Ishikawa (cell line): ENCODE data around the gene ING5.

Experiments
- EP300 ChIP-seq: IDR thresholded peaks from 2 replicates; pipeline ENCODE4 v1.6.1; 2012; ENCODE audit warnings: borderline replicate concordance
- MAX ChIP-seq: IDR thresholded peaks from 2 replicates; pipeline ENCODE4 v1.6.1; 2012
- REST ChIP-seq: IDR thresholded peaks from 2 replicates; pipeline ENCODE4 v1.6.1; 2012; ENCODE audit warnings: low read depth, mild to moderate bottlenecking
- TAF1 ChIP-seq: IDR thresholded peaks from 2 replicates; pipeline ENCODE4 v1.6.1; 2012; ENCODE audit warnings: low read depth, mild to moderate bottlenecking

- TF ChIP-seq EP300 (no peak), MAX (no peak), REST (no peak), TAF1 (no peak)
These were observed 41.8 kb downstream of the ING5 start for GRCh38 chr2:241743620-241744019.
